NCI-H226 (cell line): Measurements from ENCODE around the gene ZER1.
A peak's percentile ranks its signal among the peaks of the same experiment; 100 is the strongest.
"Not testable (repeated sequence)": the region's sequence is repeated elsewhere in the genome, so short reads cannot be mapped to it uniquely, and the experiment has no call there.

Experiments used
- DNase-seq: peaks from one replicate; pipeline ENCODE4 v3.0.0-alpha.2; 2015

The ZER1 gene

GRCh38 chr9:128786681-128787601 lies 15.2 kb upstream of the ZER1 start, which contains the start of gene TBC1D13:
TSS of gene TBC1D13 (plus strand) at chr9:128787253. CDS start at chr9:128787354, 101 bp downstream.
- DNase-seq, result peak; percentile 71

DNA sequence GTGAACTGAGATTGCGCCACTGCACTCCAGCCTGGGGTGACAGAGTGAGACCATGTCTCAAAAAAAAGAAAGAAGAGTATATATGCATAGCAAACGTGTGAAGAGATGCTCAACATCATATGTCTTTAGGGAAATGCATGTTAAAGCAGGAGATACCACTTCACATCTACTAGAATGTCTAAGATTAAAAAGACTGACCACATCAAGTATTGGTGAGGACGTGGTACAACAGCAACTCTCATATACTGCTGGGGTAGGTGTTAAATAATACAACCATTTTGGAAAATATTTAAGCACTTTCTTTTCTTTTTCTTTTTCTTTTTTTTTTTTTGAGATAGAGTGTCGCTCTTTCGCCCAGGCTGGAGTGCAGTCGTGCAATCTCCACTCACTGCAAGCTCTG lies 13.7 kb upstream of the ZER1 start:
- DNase-seq, result no peak

- DNase-seq, result no peak
Measured at GRCh38 chr9:128782669-128783068, 10.9 kb upstream of the ZER1 start.

GRCh38 chr9:128781187-128782070 lies 9.7 kb upstream of the ZER1 start:
- no peak for DNase-seq

DNA sequence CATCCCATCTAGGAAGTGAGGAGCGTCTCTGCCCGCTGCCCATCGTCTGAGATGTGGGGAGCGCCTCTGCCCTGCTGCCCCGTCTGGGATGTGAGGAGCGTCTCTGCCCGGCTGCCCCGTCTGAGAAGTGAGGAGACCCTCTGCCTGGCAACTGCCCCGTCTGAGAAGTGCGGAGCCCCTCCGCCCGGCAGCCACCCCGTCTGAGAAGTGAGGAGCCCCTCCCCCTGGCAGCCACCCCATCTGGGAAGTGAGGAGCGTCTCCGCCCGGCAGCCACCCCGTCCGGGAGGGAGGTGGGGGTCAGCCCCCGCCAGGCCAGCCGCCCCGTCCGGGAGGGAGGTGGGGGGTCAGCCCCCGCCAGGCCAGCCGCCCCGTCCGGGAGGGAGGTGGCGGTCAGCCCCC lies 8.4 kb upstream of the ZER1 start:
- not testable (repeated sequence) for DNase-seq

- DNase-seq, result no peak
Measured at GRCh38 chr9:128774804-128775203, 3.1 kb upstream of the ZER1 start.

- no peak for DNase-seq
Measured at GRCh38 chr9:128773049-128773448, 1.3 kb upstream of the ZER1 start.

DNA sequence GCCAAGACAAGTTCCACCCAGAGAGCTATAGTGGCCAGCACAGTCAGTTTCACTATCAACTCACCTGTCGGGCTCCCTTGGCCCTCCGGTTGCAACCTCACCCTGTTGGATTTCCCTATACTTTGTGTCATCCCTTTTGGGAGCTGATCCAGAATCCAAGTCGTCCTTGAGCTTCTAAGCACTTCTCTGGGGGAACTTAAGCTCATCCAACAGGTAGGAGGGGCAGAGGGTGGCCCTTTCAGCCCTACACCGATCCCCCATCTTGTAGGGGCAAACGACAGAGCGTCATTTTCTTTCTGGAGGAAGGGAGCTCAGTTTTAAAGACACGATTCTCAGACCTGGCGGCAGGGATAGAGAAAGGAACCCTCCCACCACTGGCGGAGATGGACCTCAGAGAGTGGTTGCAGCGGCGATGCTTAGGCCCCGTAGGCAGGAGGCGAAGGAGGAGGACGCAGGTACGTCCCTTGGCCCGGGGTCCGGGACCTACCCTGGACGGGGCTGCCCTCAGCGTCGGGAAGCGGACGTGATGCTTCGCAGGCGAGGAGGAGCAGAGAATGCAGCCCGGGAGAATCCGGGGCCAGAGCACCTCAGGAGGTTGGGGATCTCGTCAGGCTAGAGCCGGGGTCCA lies 519 bp downstream of the ZER1 start:
- no peak for DNase-seq

DNA sequence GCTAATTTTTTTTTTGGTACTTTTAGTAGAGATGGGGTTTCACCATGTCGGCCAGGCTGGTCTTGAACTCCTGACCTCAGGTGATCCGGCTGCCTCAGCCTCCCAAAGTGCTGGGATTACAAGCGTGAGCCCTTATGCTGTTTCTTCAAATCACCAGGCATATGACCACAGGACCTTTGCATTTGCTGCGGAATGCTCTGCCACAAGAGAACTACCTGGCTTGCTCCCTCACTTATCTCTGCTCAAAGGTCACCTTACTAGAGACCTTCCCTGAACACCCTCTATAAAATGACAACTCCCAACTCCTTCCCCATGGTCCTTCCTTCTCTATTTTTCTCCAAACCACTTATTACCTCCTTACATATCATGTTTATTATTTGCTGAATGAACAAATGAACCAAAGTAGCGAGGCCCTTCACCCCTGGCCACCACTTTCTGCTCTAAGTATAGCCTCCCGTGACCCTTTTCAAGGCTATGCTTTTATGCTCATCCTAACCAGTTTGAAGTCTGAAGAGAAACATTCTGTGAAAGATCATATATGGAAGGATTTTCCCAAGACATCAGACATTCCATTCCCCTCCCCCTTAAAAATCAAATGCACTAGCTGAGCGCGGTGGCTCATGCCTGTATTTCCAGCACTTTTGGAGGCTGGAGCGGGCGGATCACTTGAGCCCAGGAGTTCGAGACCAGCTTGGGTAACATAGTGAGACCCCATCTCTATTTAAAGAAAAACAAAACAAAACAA lies 1.3 kb downstream of the ZER1 start:
- no peak for DNase-seq

- DNase-seq, result no peak
Measured at GRCh38 chr9:128768606-128769005, 3.1 kb downstream of the ZER1 start.

- DNase-seq, result no peak
Measured at GRCh38 chr9:128765499-128765898, 6.2 kb downstream of the ZER1 start.

DNA sequence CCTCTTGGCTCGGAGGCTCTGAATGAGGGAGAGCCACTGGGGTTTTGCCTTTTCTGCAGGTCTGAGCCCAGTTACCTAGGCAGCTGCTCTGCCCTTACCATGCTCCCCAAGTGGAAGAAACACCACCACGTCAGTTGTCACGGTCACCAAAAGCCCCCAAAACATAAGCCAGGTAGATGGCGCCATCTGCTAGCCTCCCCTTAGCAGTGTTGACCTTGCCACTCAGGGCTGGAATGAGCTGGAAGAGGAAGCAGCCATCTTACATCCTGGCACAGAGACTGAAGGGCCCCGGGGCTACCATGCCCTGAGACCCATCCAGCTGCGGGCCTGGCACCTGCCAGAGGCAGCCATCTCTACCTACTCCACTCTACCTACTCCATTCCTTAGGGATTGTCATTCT lies 7.4 kb downstream of the ZER1 start:
- DNase-seq, result no peak

GRCh38 chr9:128762671-128763449 lies 8.9 kb downstream of the ZER1 start:
- no peak for DNase-seq

GRCh38 chr9:128757602-128758001 lies 14.1 kb downstream of the ZER1 start:
- no peak for DNase-seq

DNA sequence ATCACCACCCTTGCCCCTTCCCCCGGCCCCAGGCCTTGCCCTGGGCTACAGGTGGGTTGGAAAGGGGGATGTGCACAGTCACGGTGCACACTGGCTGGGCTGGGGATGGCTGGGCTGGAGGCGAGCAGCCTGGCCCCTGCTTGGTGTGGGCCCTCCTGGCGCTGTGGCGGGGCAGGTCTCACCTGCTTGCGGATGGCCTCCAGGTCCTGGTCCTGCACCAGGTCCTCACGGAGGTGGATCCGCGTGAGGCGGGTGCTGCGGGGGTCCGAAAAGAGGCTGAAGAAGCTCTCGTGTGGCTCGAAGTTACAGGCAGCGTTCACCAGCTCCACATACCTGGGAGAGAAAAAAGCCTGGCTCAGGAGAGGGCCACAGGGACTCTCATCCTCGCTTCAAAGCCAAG lies 18.1 kb downstream of the ZER1 start:
- DNase-seq, result no peak

GRCh38 chr9:128750926-128751595 lies 20.7 kb downstream of the ZER1 start:
- no peak for DNase-seq

GRCh38 chr9:128747241-128747640 lies 24.5 kb downstream of the ZER1 start:
- DNase-seq, result no peak

DNA sequence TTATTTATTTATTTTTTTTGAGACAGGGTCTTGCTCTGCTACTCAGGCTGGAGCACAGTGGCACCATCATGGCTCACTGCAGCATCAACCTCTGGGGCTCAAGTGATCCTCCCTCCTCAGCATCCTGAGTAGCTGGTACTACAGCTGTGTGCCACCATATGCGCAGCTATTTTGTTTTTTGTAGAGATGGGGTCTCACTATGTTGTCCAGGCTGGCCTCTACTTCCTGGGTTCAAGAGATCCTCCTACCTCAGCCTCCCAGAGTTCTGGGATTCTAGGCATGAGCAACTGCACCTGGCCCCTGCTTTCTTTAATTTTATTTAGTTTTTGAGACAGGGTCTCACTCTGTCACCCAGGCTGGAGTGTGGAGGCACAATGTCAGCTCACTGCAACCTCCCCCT lies 28.3 kb downstream of the ZER1 start:
- no peak for DNase-seq

GRCh38 chr9:128742401-128742800 lies 29.3 kb downstream of the ZER1 start:
- no peak for DNase-seq

- no peak for DNase-seq
Measured at GRCh38 chr9:128735373-128735772, 36.4 kb downstream of the ZER1 start.

DNA sequence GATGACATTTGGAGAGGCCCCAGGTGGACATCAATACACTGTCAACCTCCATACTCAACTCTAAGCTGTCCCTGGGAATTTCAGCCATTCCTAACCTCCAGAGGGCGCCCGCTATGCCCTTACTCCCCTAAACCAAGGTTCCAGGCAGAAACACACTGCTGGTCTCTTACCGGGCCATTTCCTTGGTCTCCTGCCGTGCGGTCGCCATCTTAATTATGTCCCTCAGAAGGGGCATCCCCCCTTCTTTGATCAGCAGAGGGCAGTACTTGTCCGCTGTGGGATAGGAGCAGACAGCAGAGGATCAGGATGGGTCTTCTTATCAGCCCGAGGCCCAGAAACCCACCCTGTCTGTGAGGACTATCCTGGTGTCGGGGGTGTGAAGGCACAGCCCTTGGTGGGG lies 38.5 kb downstream of the ZER1 start:
- DNase-seq, result peak; percentile 27
